Astrocyte of the cerebellum (primary cell): ENCODE results near the gene S100A16.
A peak's percentile ranks its signal among the peaks of the same experiment; 100 is the strongest.

Experiments
- DNase-seq: peaks from one replicate; pipeline ENCODE4 v3.0.0-alpha.2; 2011; ENCODE audit warnings: low read depth
- H3K4me3 ChIP-seq: 2 replicates; pipeline ENCODE4 v1.5.1; 2011; ENCODE audit warnings: mild to moderate bottlenecking, low read depth, low read length, moderate library complexity
- in situ Hi-C: cut with HindIII; loops from 2 replicates; pipeline ENCODE4 v1.10.0; 2017; ENCODE audit warnings: low sequenced_read_pairs
- TF ChIP-seq, protein P1 (sequence below): IDR thresholded peaks from 2 replicates; pipeline ENCODE4 v1.5.1; 2012; ENCODE audit warnings: low read length, low read depth, moderate library complexity, mild to moderate bottlenecking; ENCODE audit errors: missing control alignments

The S100A16 gene

DNA sequence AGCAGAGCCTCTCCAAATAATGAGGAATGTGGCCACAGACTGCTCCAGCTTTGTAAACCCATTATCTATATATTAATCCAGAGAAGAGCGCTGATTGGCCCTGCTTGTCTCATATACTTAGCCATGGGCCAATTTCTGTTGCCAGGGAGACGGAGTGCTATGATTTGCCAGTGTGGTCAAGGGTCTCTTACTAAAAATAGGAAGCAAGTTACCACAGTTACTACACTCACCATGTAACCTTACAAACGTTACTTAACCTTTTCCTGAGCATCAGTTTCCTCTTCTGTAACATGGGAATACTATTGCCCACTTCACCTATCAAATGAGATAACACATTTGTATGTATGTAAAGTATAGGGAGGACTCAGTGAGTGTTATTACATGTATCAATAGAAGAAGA, 39.6 kb downstream of the S100A16 start:
- in situ Hi-C loops: no loop called here
- DNase-seq: no peak
- H3K4me3 ChIP-seq: no peak overlapping the region

DNA sequence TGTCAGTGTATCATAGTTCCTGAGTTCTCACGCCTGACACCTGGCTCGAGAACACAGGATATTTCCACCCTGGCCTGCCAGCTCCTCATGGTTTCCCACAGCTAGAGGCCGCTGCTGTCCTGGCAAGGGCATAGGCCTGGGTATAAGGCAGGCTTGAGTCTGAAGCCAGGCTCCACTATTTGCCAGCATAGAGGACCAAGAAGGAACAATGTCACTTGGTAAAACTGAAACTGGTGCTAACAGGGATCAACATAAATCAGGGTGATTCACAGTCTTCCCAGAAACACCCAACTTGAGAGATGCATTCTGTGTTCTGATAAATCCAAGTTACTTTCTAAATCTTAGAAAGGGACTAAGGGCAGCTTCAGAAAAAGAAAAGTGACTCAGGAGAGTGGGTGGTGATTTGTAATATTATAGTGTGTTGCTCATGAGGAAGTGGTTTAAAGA, 40.3 kb downstream of the S100A16 start:
- TF ChIP-seq, protein P1, sequence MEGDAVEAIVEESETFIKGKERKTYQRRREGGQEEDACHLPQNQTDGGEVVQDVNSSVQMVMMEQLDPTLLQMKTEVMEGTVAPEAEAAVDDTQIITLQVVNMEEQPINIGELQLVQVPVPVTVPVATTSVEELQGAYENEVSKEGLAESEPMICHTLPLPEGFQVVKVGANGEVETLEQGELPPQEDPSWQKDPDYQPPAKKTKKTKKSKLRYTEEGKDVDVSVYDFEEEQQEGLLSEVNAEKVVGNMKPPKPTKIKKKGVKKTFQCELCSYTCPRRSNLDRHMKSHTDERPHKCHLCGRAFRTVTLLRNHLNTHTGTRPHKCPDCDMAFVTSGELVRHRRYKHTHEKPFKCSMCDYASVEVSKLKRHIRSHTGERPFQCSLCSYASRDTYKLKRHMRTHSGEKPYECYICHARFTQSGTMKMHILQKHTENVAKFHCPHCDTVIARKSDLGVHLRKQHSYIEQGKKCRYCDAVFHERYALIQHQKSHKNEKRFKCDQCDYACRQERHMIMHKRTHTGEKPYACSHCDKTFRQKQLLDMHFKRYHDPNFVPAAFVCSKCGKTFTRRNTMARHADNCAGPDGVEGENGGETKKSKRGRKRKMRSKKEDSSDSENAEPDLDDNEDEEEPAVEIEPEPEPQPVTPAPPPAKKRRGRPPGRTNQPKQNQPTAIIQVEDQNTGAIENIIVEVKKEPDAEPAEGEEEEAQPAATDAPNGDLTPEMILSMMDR: peak; percentile 92
- peak; percentile 48 for DNase-seq
- in situ Hi-C loops: no loop called here
- H3K4me3 ChIP-seq: no peak overlapping the region

More for the DNA sequence above, 39.6 kb downstream of the S100A16 start:
- TF ChIP-seq, protein P1: no peak

DNA sequence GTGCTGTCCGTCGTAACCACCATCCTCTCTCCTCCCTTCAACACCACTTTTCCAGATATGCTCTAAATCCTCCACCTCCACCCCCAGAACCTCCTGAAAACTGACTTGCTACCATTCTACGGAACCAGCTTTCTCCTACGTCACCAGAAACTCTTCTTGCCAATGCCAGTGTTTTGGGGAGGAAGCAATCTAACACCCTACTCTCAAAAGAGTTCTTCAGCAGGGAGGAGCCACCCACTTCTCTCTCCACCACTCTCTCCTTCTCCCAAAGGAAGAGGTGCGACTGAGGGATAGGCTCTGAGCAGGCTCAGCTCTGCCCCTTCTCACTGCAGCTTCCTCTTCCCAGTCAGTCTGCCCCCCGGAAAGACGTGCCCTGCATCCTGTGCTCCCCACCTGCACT, 41.2 kb downstream of the S100A16 start:
- H3K4me3 ChIP-seq: no peak overlapping the region
- TF ChIP-seq, protein P1: no peak
- in situ Hi-C loops: no loop called here
- no peak for DNase-seq

DNA sequence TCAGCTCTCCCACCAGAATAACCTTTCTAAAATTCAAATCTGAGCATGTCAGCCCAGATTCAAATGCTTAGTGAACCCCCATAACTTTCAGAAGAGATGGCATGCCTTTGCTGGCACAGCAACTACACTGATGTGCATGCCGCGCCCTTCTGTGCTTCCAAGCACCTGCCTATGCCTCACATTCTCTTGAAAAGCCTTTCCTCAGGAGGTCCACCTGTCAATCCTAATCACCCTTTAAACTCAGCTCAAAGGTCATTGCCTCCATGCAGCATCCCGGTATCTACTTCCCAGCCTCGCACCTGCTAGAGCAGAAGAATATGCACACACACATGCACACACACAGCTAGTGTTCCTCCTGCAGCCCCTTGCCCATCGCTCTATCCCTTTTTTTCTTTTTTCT, 42.1 kb downstream of the S100A16 start:
- TF ChIP-seq, protein P1: no peak
- in situ Hi-C loops: no loop called here
- no peak for DNase-seq
- no peak overlapping the region for H3K4me3 ChIP-seq

DNA sequence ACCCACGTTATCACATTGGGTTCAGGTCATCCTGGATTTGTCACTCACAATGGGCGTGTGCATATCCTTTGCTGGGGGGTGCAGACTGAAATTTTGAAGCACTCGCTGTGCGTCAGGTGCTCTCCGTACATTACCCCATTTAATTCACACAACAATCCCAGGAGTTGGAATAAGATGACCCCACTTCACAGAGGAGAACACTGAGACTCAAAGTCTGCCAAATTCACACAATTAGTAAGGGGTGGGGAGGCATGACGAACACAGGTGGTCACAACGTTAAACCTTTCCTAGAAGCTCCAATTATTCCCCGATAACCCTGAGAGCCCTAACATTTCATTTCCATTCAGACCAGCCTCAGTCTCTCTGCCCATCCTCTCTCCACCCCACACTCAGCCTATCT, 43.5 kb downstream of the S100A16 start:
- no peak for DNase-seq
- in situ Hi-C loops: no loop called here

DNA sequence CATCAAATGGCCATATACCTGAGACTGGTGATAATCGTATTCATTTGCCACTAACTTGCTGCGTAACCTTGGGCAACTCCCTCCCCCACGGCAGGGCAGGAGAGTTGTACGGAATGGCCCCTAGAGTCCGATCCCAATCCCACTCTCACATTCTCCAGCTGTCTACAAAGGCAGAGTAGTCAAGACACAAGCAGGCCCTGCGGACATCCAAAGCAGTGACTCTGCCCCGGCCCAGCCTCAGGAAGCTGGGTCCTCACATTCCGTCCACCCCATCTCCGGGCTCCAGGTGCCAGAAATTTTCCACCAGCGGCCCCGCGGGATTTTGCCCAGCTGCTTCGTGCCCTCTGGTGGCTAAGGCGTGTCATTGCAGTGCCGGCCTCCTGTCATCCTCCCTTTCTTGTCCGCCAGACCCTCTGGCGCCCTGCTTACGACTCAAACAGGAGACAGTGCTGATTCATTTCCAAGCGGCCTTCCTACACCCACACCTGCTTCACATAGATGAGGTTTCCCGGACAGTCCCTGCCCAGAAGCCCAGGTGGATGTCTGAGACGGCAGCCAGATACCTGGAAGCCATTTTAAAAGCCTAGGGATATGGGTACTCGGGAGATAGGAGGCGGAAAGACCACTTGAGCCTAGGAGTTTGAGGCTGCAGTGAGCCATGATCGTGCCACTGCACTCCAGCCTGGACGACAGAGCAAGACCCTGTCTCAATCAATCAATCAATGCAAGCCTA, 44.4 kb downstream of the S100A16 start:
- TF ChIP-seq, protein P1: peak; percentile 98
- in situ Hi-C loops: no loop called here
- peak; percentile 73 for DNase-seq
- no peak overlapping the region for H3K4me3 ChIP-seq

More for the DNA sequence above, 43.5 kb downstream of the S100A16 start:
- H3K4me3 ChIP-seq: no peak overlapping the region
- TF ChIP-seq, protein P1: no peak
